ENCODE measurements around the gene SPDYE2B. TPM values are rescaled to one million over a fixed set of nuclear protein-coding genes. Genes with fewer than 3 reads are reported as not detected.
A peak's percentile ranks its signal among the peaks of the same experiment; 100 is the strongest.
"Not testable (repeated sequence)": the region's sequence is repeated elsewhere in the genome, so short reads cannot be mapped to it uniquely, and the experiment has no call there.

SPDYE2B gene
- polyA plus RNA-seq, 1 donor: 5.1 TPM

DNA sequence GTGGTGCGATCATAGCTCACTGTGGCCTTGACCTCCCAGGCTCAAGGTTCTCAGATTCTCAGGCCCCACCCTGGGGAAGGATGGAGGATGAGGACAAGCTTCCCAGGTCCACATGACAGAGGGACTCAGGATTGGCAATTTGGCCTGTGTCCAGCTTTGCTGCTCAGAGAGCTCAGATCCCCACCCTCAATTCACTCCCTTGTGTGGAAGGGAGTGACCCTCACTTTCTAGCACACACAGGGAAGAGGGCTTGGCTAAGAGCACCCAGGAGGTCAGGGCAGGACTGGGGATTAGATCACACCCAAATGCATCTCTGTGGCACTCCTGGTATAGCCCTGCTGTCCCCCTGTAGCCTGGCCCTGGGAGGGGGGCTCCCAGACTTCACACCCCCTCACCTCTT lies 6.7 kb upstream of the SPDYE2B start:
- DNase-seq: not testable (repeated sequence)

DNA sequence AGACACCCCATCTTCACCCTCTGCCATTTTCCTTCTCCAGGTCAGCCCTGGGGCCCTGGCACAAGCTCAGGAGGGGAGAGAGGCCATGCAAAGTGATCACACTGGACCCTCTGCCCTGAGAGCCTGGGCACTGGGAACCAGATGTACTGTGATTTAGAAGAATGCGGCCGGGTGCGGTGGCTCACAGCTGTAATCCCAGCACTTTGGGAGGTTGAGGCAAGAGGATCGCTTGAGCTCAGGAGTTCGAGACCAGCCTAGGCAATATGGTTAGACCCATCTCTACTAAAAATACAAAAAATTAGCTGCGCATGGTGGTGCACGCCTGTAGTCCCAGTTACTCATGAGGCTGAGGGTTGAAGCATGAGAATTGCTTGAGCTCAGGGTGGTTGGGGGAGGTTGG lies 2.3 kb upstream of the SPDYE2B start:
- not testable (repeated sequence) for DNase-seq

DNA sequence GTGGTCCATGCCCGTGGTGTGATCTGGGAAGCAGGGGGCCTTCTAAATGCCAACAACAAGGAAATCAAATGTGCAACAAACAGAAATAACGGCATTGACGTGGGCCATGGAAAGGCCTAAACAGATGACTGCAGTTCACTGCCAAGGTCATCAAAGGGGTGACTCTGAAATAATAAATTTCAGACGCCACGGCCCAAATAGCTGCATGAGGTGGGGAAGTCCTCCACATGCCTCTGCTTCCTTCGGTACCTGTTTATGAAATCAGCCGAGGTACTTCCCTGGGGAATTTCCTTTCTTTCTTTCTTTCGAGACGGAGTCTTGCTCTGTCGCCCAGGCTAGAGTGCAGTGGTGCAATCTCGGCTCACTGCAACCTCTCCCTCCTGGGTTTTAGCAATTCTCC lies 14.6 kb downstream of the SPDYE2B start:
- DNase-seq: not testable (repeated sequence)

DNA sequence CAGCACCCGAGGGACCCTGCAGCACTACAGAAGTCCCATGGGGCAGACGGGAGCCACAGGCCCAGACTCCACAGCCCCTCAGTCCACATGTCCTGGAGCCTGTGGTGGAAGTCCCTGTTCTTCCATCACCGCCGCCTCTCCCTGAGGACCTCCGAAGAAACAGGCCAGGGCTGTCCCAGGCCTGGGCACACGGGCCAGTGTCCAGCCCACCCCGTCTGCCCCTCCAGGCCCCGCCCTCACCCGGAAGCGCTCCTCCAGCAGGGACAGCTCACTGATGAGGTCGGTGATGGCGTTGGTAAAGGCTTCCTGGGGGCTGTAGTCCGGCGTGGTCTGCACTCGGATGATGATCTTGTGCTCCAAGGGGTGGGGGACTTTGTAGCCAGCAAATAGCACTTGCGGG lies 16.7 kb downstream of the SPDYE2B start:
- DNase-seq: not testable (repeated sequence)

DNA sequence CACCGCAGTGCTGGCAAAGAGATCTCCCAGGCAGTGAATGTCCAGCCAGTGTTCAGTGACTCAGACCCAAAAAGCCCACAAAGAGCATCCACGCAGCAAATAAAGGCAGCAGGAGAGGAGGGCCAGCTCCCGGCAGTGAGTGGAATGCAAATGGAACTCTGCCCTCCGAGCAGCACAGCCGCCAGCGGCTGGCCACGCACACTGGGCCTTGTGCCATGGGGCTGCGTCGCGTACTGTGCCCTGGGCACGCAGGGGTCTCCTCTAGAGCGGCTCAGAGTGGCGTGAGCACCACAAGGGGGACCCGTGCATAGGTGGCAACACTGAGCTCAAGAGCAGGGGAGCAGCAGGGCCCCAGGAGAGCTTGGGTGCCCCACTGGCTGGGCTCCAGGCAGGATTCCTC lies 17.4 kb downstream of the SPDYE2B start:
- not testable (repeated sequence) for DNase-seq

DNA sequence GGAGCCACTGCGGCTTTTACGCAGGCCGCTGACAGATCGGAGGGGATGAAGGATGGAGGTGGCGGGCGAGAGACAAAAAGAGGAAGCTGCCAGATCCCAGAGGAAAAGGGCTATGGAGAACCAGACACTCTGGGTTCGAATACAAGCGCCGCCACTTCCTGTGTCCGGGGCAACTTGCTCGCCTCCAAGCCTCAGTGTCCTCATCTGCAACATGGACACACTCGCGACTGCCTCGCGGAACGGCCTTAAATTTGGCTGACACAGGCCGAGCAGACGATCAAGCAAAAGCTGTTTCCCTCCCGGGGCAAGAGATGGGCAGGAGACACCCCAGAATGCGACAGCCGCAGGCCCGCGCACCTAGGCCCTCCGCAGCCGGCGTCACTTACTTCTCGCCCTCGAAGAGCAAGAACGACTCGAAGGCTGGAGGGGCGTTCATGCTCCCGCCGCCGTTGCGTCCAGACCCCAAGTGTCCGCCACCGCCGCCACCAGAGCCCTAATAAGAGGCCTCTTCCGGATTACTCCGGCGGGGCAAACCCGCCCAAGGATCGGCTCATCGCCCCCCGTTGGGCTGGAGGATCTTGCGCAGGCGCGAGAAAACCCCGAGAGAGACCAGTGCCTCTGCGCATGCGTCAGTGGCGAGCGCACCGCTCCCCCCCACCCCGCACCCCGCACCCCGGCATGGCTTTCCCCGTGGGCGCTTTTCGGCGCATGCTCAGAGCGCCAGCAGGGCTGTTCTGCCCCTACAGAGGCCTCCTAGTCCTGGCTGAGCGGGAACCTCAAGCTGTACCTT lies 21.2 kb downstream of the SPDYE2B start, which contains the start of gene POLR2J2:
Gene POLR2J2, minus strand, starts transcription at position 498 of the 790 bp plus-strand sequence. Its CDS starts 62 bp downstream, at position 436.
- peak; percentile 80 for DNase-seq

DNA sequence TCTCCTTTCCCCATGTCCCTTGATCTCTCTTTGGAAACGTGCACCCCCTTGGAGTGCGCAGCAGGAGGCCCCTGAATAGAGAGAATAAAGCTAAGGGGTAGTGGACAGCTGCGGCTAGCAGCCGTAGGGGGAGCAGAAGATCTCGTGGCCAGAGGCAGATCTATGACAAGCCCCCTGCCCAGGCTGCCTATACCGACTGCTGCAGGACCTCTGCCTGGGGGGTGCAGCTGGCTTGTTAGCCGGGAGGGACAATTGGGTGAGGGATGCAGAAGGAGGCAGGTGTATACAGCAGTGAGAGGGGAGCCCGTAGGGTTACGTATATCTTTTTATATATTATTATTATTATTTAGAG lies 21.8 kb downstream of the SPDYE2B start:
- DNase-seq: not testable (repeated sequence)

DNA sequence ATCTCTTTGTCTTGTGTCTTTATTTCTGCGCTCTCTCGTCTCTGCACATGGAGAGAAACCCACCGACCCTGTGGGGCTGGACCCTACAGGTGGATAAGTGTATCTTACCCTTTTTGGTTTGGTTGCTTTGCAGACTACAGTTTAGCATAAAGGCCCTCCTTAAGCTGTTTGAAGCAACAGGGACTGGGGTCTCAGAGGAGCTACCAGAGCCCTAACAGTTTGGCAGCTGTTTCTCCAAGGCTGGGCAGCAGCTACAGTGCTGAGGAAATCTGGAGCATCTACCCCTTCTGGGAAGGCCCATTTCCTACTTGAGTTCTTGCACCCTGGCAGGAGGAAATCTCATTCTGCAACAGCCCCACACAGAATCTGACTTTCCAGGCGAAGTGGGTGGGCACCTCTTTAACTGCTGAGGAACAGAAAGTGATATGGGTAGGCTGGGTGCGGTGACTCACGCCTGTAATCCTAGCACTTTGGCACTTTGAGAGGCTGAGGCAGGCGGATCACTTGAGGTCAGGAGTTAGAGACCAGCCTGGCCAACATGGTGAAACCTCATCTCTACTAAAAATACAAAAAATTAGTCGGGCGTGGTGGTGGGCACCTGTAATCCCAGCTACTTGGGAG lies 23.4 kb downstream of the SPDYE2B start:
- not testable (repeated sequence) for DNase-seq

DNA sequence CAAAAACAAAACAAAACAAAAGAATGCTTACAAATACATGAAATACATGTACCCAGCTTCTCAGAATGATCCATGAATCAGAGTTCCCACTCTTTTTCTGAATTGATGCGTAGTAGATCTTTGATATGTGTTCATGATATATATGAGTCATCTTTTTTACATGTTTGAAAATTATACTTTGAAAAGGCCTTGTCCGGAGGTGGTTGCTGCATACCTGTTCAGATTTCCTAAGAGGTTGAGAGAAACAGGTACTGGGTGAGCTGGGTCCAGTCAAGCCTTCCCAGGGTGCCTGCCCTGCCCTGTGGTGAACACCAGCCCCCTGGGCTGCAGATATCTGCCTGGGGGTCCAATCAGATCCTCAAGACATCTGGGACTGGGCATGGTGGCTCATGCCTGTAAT lies 25.4 kb downstream of the SPDYE2B start:
- DNase-seq: not testable (repeated sequence)

DNA sequence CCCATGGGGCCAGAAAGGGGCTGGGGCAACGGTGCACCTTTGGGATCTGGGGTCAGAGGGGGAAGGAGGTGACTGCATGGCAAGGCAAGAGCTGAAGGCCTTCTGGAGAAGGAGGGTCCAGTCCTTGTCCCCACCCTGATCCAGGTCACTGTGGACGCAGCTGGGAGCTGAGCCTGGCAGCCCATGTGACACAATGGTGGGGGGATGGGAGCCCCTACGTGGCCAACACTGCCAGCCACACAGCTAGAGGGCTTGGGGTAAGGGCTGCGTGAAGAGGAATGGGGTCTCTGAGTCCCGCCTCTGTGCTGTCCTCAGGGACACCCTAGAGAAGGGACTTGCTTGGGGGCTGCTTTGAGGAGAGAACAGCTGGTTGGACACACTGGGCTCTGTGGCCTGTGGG lies 30.7 kb downstream of the SPDYE2B start:
- DNase-seq: not testable (repeated sequence)

DNA sequence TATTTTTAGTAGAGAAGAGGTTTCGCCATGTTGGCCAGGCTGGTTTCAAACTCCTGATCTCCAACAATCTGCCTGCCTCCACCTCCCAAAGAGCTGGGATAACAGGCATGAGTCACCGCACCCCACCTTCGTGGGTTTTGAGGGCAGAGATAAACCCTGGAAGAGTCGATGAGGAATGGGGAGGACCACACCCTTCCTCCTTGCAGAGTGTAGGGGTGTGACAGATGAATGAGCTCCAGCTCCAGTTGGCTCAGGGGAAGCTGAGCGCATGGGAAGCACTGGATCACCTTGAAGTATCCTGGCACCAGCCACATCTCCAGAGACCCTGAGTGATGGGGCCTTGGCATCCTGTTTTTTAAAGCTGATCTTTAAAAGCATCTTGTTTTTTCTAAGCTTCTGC lies 32.4 kb downstream of the SPDYE2B start:
- not testable (repeated sequence) for DNase-seq

DNA sequence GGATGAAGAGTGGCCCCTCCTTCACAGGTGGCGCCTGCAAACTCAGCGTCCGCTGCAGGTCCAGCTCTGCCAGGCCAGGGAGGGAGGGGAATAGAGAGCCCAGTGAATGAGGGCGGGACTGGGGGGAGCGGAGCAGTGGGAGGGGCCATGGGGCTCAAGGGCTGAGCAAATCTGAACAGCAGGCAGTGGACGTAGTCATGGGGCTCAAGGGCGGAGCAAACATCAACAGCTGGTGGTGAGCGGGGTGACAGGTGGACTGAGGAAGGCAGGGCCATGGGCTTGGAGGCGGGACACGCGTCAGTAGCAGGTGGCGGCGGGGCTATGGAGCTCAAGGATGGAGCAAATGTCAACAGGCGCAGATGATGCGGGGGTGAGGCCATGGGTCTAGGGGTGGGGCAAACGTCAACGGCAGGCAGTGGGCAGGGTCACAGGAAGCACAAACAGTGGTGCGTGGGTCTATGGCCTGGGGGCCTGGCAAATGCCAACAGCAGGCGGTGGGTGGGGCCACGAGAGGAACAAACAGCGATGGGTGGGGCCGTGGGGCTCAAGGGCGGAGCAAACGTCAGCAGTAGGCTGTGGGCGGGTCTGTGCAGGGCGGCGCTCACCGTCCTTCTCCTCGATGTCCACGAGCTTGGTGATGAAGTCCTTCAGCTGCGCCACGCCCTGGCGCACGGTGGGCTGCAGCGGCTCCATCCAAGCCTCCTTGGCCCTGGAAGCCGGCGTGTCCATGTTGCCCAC lies 38.3 kb downstream of the SPDYE2B start:
- not testable (repeated sequence) for DNase-seq

DNA sequence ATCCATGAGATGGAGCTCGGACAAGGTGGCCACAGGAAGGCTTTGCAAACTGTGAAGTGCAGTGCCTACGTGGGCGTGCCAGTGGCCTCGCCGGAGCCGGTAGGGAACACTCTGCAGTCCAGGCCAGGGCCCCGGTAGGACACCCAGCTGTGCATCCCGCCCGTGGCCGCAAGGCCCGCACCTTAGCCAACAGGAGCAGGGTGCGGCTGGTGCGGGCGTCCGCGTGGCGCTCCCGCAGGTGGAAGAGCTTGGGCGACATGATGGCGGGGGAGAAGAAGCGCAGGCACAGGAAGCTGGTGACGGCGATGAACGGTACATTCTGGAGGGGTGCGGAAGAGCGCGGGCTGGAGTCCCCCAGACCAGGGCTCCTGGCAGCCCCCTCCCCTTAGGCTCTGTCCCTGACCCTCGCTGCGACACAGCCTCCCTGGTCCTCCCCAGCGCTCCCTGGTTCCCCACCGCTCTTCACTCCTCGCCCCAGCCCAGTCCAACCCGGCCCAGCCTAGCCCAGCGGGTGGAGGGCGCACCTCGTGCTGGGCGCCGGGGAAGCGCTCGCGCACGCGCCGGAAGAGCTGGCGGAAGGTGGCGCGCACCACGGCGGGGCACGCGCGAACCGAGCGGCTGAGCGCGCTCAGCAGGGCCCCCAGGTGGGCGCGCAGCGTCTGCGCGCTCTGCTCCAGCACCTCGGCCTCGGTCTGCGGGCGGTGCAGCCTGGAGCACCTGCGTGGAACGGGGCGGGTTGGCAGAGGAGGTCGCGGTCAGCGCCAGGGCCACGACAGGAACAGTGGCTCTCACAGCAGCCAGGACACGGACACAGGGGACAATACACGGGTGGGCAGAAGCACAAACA lies 39.5 kb downstream of the SPDYE2B start:
- not testable (repeated sequence) for DNase-seq

DNA sequence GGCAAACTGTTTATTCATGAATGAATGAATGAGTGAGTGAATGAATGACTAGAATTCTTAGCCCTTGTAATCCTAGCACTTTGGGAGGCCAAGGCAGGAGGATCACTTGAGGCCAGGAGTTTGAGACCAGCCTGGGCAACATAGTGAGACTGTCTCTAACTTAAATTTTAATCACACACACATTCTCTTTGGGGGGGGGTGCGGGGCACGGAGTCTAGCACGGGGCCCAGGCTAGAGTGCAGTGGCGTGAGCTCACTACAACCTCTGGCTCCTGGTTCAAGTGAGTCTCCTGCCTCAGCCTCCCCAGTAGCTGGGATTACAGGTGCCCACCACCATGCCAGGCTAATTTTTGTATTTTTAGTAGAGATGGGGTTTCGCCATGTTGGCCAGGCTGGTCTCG lies 40.5 kb downstream of the SPDYE2B start:
- not testable (repeated sequence) for DNase-seq

DNA sequence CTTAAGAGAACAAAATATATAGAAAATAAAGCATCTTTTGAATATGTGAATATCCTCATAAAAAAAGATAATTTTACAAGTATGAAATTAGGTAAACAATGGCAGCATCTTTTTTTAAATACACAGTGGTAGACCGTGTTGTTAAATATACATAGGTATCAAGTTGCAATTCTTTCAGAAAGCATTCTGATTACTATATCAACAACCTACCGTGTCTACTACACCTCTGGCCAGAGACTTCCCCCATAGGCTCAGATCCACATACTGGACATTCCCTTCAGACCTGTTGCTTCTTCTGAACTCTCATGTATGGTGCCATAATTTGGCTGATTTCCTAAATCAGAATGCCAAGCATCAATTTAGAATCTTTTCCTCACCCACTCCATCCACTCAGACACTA lies 43.9 kb downstream of the SPDYE2B start:
- DNase-seq: not testable (repeated sequence)

DNA sequence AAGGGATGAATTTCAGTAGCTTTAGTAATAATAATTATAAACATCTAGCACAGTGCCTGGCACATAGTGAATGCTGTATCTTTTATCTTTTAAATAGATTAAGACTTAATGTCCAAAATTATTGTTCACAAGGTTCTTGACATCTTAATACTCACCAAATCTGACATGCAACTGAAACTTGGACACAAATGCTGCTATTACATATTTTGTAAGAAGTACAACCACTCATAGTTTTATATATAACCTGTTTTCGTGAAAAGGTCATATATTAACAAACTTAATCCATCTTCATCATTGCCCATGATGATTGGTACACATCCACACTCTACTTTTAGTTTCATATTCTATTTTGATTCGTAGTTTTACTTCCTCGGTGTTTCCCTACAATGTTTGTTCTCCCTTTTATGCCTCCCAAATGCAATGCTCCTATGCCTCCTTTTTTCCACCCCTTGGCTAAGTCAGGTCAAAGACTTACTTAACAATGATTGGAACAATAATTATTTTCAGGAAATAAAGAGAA lies 45.0 kb downstream of the SPDYE2B start:
- not testable (repeated sequence) for DNase-seq

DNA sequence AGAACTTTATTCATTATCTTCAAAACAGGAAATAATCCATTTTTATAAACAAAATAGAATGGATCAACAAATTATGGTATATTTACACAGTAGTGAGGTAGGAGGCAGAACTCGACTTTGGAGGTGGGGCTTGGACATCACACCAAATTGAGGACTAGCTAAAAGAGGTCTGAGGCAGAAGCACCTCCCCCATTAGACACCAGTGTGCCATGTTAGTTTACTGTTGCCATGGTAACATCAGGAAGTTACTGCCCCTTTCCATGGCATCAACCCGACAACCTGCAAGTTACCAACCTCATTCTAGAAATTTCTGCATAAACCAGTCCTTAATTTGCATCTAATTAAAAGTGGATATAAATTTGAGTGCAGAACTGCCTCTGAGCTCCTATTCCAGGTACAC lies 45.9 kb downstream of the SPDYE2B start:
- DNase-seq: not testable (repeated sequence)

DNA sequence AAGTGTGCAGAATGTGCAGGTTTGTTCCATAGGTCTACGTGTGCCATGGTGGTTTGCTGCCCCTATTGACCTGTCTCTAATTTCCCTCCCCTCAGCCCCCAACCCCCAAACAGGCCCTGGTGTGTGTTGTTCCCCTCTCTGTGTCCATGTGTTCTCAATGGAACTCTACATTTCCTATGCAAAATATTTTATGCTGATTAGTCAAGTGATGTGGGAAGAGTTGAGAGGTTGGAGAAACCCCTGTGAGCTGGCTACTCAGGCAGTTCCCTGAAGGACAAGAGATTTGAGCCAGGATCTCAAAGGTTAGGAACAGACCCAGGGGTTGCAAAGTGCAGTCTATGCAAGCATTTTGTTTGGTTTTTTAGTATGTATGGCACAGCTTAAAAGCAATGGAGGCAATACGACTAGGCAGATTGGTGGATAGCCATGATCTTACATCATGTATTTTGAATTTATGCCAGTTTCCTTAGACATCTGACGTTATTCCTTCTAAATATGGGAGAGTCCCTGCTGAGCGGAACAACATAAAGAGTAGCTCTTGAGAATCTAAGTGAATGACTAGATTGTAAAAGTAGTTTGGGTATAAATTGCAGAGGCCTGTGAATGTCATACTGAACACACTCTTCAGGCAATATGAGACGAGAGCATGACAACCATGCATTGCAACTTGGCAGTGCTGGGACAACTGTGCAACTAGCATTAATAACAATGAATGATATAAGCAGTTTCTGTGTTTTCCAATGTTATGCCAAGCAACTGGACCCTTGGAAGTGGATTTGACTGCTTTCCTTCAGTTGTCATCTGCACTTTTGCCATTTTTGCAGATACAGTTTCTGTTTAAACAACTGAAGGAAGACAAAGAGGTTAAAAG lies 47.8 kb downstream of the SPDYE2B start:
- DNase-seq: not testable (repeated sequence)

DNA sequence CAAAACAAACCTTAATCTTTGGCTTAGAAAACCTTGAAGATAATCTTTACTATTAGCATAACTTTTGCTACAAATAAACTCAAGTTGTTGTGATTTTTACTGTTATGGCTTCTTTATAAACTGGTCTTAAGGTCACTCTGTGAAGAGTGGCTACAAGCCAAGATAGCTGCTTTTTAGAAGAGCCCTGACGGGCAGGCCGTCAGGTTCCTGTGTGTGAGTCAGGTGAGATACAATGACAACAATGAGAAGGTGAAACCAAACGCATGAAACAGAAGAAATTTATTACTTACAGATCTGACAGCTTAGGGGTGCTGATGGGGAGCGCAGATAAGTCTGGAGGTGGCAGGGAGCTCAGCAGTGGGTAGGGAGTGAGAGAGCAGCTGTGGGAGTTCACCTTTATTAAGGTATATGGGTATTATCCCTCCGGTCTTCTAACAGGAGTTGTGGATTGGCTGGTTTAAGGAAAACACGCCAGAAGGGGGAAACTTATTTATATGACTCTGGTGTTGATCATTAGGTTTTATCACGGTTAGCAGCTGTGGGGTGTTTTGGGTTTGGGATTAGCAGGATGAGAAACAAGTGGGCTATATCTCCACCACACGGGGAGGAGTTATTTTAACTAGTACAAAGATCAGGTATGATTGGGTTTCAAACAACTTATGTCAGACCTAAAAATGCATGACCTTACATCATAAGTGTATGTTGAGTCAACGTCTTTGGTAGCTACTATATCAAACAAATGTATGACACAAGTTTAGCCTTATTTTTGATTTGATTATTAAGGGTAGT lies 49.0 kb downstream of the SPDYE2B start:
- DNase-seq: not testable (repeated sequence)
